GM12878 (cell line): ENCODE measurements around the gene PXT1. TPM values are rescaled to one million over a fixed set of nuclear protein-coding genes. Genes with fewer than 3 reads are reported as not detected.

Experiments
- ATF7 ChIP-seq: fragments of 450-650 bp; IDR thresholded peaks from 2 replicates; pipeline ENCODE4 v1.6.1; 2016; ENCODE audit warnings: low read depth, mild to moderate bottlenecking
- BACH1 ChIP-seq: fragments of 450-650 bp; IDR thresholded peaks from 2 replicates; pipeline ENCODE4 v1.6.1; 2017; ENCODE audit warnings: mild to moderate bottlenecking, borderline replicate concordance
- CBFB ChIP-seq: IDR thresholded peaks from 2 replicates; pipeline ENCODE4 v1.6.1; 2016; ENCODE audit warnings: antibody characterized with exemption, low read depth
- DPF2 ChIP-seq: fragments of 450-650 bp; IDR thresholded peaks from 2 replicates; pipeline ENCODE4 v1.6.1; 2017; ENCODE audit warnings: mild to moderate bottlenecking
- FOXK2 ChIP-seq: fragments of 450-650 bp; IDR thresholded peaks from 2 replicates; pipeline ENCODE4 v1.6.1; 2017; ENCODE audit warnings: mild to moderate bottlenecking, moderate library complexity
- GATAD2B ChIP-seq: fragments of 450-650 bp; conservative IDR thresholded peaks from 2 replicates; pipeline ENCODE4 v1.6.1; 2017; ENCODE audit warnings: low read depth, mild to moderate bottlenecking, moderate library complexity
- IKZF2 ChIP-seq, 2 experiments: fragments of 450-650 bp; IDR thresholded peaks; 2 replicates each; pipeline ENCODE4 v1.6.1; 2017; ENCODE audit warnings: mild to moderate bottlenecking in 2 of 2, moderate library complexity in 2 of 2
- JUND ChIP-seq: IDR thresholded peaks from 2 replicates; pipeline ENCODE4 v1.6.1; 2012; ENCODE audit warnings: low read depth, mild to moderate bottlenecking, low read length, improper control_type of control experiment, moderate library complexity
- KDM1A ChIP-seq: fragments of 200-600 bp; sonication (generic); IDR thresholded peaks from 2 replicates; pipeline ENCODE4 v1.6.1; 2016; ENCODE audit warnings: borderline replicate concordance
- MTA2 ChIP-seq: fragments of 450-650 bp; IDR thresholded peaks from 2 replicates; pipeline ENCODE4 v1.6.1; 2016; ENCODE audit warnings: low read depth, mild to moderate bottlenecking, moderate library complexity
- NR2C1 ChIP-seq: fragments of 450-650 bp; IDR thresholded peaks from 2 replicates; pipeline ENCODE4 v1.6.1; 2017; ENCODE audit warnings: antibody characterized with exemption, mild to moderate bottlenecking, moderate library complexity
- NR2C2 ChIP-seq: IDR thresholded peaks from 2 replicates; pipeline ENCODE4 v1.6.1; 2011; ENCODE audit warnings: borderline replicate concordance, low read depth; ENCODE audit not compliant: control insufficient read depth, insufficient read length
- PML ChIP-seq: IDR thresholded peaks from 2 replicates; pipeline ENCODE4 v1.6.1; 2012; ENCODE audit warnings: low read length, inconsistent platforms
- RELA ChIP-seq: fragments of 450-650 bp; IDR thresholded peaks from 2 replicates; pipeline ENCODE4 v1.8.0; 2014; ENCODE audit warnings: borderline replicate concordance; ENCODE audit not compliant: partially characterized antibody
- RUNX3 ChIP-seq: IDR thresholded peaks from 2 replicates; pipeline ENCODE4 v1.6.1; 2012; ENCODE audit warnings: low read length, inconsistent platforms
- ZSCAN29 ChIP-seq: fragments of 450-650 bp; IDR thresholded peaks from 2 replicates; pipeline ENCODE4 v1.6.1; 2017; ENCODE audit warnings: mild to moderate bottlenecking, moderate library complexity
- ZZZ3 ChIP-seq: IDR thresholded peaks from 2 replicates; pipeline ENCODE4 v1.6.1; 2011; ENCODE audit warnings: low read depth; ENCODE audit not compliant: control insufficient read depth, insufficient read length
- polyA plus RNA-seq, 11 experiments: library from polyadenylated mRNA; depleted of rRNA in 4 of 11; unstranded in 6 of 11; stranded (reverse) in 5 of 11; fragments of >200 nt; fragmentation: Nextera tagmentation in 4 of 11; fragmentation: Illumina TruSeq in 1 of 11; extraction: Ambion mirVana in 4 of 11; extraction: Trizol in 1 of 11; gene quantifications; 1 replicate in 1 of 11; 2 replicates in 10 of 11; pipeline versions ENCODE4 v1.2.1 to v1.2.3, GENCODE V29; 2011 to 2016; ENCODE audit warnings: inconsistent platforms in 2 of 11, missing spikeins in 2 of 11, low read depth in 1 of 11
- total RNA-seq, 4 experiments: library from RNA; depleted of rRNA in 3 of 4; stranded (reverse); fragments of >200 nt in 3 of 4; fragmentation: Illumina TruSeq in 1 of 4; extraction: Trizol in 1 of 4; gene quantifications; 2 replicates each; pipeline versions ENCODE4 v1.2.1 to v1.2.3, GENCODE V29; 2013 to 2021
- TF ChIP-seq, protein P1 (sequence below), 3 experiments: IDR thresholded peaks in 2 of 3; conservative IDR thresholded peaks in 1 of 3; 2 replicates each; pipeline ENCODE4 v1.5.1; 2011; ENCODE audit warnings: low read depth in 3 of 3, low read length in 3 of 3, mild to moderate bottlenecking in 3 of 3, control low read depth in 2 of 3, moderate library complexity in 2 of 3, inconsistent platforms in 1 of 3, mixed read lengths in 1 of 3; ENCODE audit not compliant: control insufficient read depth in 2 of 3, insufficient read depth in 1 of 3; ENCODE audit errors: extremely low read depth in 1 of 3
- TF ChIP-seq, protein P2 (sequence below): IDR thresholded peaks from 2 replicates; pipeline ENCODE4 v1.6.1; 2011; ENCODE audit warnings: borderline replicate concordance, low read depth, mild to moderate bottlenecking, moderate library complexity, low read length; ENCODE audit not compliant: insufficient read depth, poor library complexity, severe bottlenecking
- TF ChIP-seq, protein P3 (sequence below): fragments of 450-650 bp; IDR thresholded peaks from 2 replicates; pipeline ENCODE4 v1.6.1; 2016; ENCODE audit warnings: mild to moderate bottlenecking
- TF ChIP-seq, protein P4 (sequence below): fragments of 450-650 bp; IDR thresholded peaks from 2 replicates; pipeline ENCODE4 v1.6.1; 2016; ENCODE audit warnings: mild to moderate bottlenecking

The PXT1 gene
- total and polyA plus RNA-seq, 10 of the 15 experiments (the other 5 are each of a cell fraction or from before 2014, with no cell fraction given) = 0.27 to 2.9 (median 0.50) TPM

DNA sequence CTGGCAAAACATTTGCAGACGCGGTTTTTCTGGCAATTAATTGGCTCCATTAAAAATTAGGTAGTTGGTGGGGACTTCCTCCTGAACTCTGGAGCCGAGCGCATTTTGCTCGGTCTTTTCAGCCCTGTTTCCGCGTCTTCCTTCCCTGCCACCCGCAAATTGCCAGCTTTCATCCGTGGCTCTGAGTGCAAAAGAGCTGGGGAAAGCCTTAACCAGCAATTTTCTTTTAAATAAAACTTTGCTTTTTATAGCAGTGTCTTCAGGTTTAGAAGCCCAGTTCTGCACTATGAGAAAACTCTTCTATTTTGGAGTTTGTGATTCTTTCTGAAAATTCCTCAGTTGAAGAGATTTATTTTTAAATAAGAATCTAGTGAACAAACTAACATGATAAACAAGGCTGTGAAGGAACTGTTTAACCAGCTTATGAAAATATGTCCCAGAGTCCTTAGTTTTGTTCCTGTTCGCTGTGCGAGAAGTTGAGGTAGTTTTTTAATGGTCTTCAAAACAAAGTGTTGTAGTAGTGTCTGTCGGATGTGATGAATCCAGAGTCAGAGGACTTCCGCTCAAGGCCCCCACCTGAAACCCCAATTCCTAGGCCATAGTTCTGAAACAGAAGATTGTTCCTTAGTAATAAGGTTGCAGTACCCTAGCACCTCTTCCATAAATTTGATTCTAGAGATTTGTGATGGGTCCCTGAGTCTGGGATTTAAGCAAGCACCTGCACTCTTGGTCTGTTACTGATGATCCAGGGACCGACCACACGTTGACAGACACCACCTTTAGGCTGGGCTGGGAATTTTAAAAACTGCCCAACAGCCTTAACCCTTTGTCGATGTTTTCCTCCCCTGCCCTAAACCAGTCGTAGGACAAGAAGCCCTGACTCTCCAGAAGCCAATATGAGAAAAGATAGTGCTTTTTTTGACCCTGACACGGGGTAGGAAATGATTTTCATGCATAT is 1.1 kb upstream of the PXT1 start (continued):
- TF ChIP-seq, protein P1, sequence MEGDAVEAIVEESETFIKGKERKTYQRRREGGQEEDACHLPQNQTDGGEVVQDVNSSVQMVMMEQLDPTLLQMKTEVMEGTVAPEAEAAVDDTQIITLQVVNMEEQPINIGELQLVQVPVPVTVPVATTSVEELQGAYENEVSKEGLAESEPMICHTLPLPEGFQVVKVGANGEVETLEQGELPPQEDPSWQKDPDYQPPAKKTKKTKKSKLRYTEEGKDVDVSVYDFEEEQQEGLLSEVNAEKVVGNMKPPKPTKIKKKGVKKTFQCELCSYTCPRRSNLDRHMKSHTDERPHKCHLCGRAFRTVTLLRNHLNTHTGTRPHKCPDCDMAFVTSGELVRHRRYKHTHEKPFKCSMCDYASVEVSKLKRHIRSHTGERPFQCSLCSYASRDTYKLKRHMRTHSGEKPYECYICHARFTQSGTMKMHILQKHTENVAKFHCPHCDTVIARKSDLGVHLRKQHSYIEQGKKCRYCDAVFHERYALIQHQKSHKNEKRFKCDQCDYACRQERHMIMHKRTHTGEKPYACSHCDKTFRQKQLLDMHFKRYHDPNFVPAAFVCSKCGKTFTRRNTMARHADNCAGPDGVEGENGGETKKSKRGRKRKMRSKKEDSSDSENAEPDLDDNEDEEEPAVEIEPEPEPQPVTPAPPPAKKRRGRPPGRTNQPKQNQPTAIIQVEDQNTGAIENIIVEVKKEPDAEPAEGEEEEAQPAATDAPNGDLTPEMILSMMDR (IDR thresholded peaks at IDR 0.05 in 2 of 3, conservative IDR thresholded peaks at IDR 0.05 in 1 of 3; ENCODE audit: control insufficient read depth in 2 of 3, extremely low read depth in 1 of 3, insufficient read depth in 1 of 3, low read depth in 3 of 3, low read length in 3 of 3) = peak in 1 of 3 experiments; percentile 42; a peak in 2 of 6 replicates
- TF ChIP-seq ZSCAN29 (no peak), MTA2 (peak; percentile 29; the same call in 1 of the 2 replicates), NR2C1 (no peak), FOXK2 (no peak), KDM1A (no peak), DPF2 (no peak), GATAD2B (no peak), RELA (no peak), ZZZ3 (no peak), JUND (no peak), ATF7 (no peak), BACH1 (no peak), NR2C2 (no peak), PML (no peak), CBFB (no peak), IKZF2 (IDR thresholded peaks at IDR 0.05) (peak; percentile 7 to 34; a peak in 1 of 4 replicates), RUNX3 (peak; percentile 39; the same call in 1 of the 2 replicates)
- TF ChIP-seq, protein P2, sequence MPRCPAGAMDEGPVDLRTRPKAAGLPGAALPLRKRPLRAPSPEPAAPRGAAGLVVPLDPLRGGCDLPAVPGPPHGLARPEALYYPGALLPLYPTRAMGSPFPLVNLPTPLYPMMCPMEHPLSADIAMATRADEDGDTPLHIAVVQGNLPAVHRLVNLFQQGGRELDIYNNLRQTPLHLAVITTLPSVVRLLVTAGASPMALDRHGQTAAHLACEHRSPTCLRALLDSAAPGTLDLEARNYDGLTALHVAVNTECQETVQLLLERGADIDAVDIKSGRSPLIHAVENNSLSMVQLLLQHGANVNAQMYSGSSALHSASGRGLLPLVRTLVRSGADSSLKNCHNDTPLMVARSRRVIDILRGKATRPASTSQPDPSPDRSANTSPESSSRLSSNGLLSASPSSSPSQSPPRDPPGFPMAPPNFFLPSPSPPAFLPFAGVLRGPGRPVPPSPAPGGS = no peak
- TF ChIP-seq, protein P3, sequence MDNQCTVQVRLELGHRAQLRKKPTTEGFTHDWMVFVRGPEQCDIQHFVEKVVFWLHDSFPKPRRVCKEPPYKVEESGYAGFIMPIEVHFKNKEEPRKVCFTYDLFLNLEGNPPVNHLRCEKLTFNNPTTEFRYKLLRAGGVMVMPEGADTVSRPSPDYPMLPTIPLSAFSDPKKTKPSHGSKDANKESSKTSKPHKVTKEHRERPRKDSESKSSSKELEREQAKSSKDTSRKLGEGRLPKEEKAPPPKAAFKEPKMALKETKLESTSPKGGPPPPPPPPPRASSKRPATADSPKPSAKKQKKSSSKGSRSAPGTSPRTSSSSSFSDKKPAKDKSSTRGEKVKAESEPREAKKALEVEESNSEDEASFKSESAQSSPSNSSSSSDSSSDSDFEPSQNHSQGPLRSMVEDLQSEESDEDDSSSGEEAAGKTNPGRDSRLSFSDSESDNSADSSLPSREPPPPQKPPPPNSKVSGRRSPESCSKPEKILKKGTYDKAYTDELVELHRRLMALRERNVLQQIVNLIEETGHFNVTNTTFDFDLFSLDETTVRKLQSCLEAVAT = no peak
- TF ChIP-seq, protein P4, sequence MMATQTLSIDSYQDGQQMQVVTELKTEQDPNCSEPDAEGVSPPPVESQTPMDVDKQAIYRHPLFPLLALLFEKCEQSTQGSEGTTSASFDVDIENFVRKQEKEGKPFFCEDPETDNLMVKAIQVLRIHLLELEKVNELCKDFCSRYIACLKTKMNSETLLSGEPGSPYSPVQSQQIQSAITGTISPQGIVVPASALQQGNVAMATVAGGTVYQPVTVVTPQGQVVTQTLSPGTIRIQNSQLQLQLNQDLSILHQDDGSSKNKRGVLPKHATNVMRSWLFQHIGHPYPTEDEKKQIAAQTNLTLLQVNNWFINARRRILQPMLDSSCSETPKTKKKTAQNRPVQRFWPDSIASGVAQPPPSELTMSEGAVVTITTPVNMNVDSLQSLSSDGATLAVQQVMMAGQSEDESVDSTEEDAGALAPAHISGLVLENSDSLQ = peak; percentile 59
